Suprapubic skin (tissue), 4 donors: ENCODE data around the gene CXXC4.

Source experiments
- CTCF ChIP-seq, 2 donors: fragments of 200-600 bp in 1 of 2; fragments of 450-650 bp in 1 of 2; sonication (generic) in 1 of 2; IDR thresholded peaks; one replicate each; pipeline ENCODE4 v1.5.1; 2016 to 2019; ENCODE audit warnings: antibody characterized with exemption in 2 of 2, mild to moderate bottlenecking in 1 of 2, moderate library complexity in 1 of 2
- EP300 ChIP-seq: sonication (generic); formaldehyde crosslinking; IDR thresholded peaks from one replicate; pipeline ENCODE4 v1.6.1; 2017; ENCODE audit warnings: antibody characterized with exemption
- POLR2A ChIP-seq, 2 donors: fragments of 450-650 bp; IDR thresholded peaks; one replicate each; pipeline ENCODE4 v1.6.1; 2017; ENCODE audit warnings: antibody characterized with exemption in 2 of 2, mild to moderate bottlenecking in 2 of 2, moderate library complexity in 2 of 2
- POLR2AphosphoS5 ChIP-seq, 3 donors: sonication (generic); formaldehyde crosslinking; IDR thresholded peaks; one replicate each; pipeline ENCODE4 v1.6.1; 2017; ENCODE audit warnings: antibody characterized with exemption in 3 of 3

- no peak for TF ChIP-seq CTCF (IDR thresholded peaks at IDR 0.05)
- no peak for TF ChIP-seq EP300
- no peak for TF ChIP-seq POLR2A (IDR thresholded peaks at IDR 0.05)
- TF ChIP-seq POLR2AphosphoS5 (IDR thresholded peaks at IDR 0.05) = no peak
Observed at GRCh38 chr4:104492183-104492771, 2.4 kb downstream of the CXXC4 start.
